Ovary (tissue), 9 donors: ENCODE results near the gene AVPR1A. TPM values are rescaled to one million over a fixed set of nuclear protein-coding genes. Genes with fewer than 3 reads are reported as not detected.

Experiments used
- DNase-seq, 5 donors: peaks; one replicate each; pipeline ENCODE4 v3.0.0-alpha.2; 2019 to 2020
- H3K27ac ChIP-seq, 2 donors: fragments of 200-600 bp; one replicate each; pipeline versions ENCODE4 v1.5.1 to v1.8.0; 2019 to 2022
- H3K27me3 ChIP-seq: fragments of 200-600 bp; one replicate; pipeline ENCODE4 v1.8.0; 2022
- H3K36me3 ChIP-seq: fragments of 200-600 bp; sonication (generic); one replicate; pipeline ENCODE4 v1.5.1; 2019
- H3K4me1 ChIP-seq: one replicate; pipeline ENCODE4 v1.8.1; 2013; ENCODE audit warnings: mild to moderate bottlenecking, moderate library complexity; ENCODE audit not compliant: insufficient read depth
- H3K4me3 ChIP-seq: fragments of 200-600 bp; sonication (generic); one replicate; pipeline ENCODE4 v1.5.1; 2017
- H3K9me3 ChIP-seq, 2 donors: fragments of 200-600 bp in 1 of 2; sonication (generic) in 1 of 2; one replicate each; pipeline versions ENCODE4 v1.5.1 to v1.8.1; 2013 to 2019; ENCODE audit warnings: mild to moderate bottlenecking in 1 of 2, moderate library complexity in 1 of 2
- EP300 ChIP-seq: sonication (generic); formaldehyde crosslinking; IDR thresholded peaks from one replicate; pipeline ENCODE4 v1.6.1; 2017; ENCODE audit warnings: antibody characterized with exemption
- POLR2A ChIP-seq: fragments of 450-650 bp; IDR thresholded peaks from one replicate; pipeline ENCODE4 v1.6.1; 2017; ENCODE audit warnings: antibody characterized with exemption, mild to moderate bottlenecking, moderate library complexity
- WGBS, 3 donors: extraction: QIAGEN DNeasy Blood & Tissue Kit in 1 of 3; methylation state at CpG; one replicate each; pipeline versions ENCODE4 v1.1.5 to v1.1.7; 2013 to 2017; 5-methylcytosine and 5-hydroxymethylcytosine counted together
- intact Hi-C, 4 donors: fragments of 100-400 bp; cut with DNase I; formaldehyde crosslinking; loops; one replicate each; pipeline versions ENCODE4 v1.11.0 to v1.15.1; 2022 to 2023
- polyA plus RNA-seq, 2 donors: library from polyadenylated mRNA; stranded (reverse); fragments of 200-250 nt in 1 of 2; fragments of 350-450 nt in 1 of 2; fragmentation: Illumina TruSeq in 1 of 2; extraction: RNeasy Lipid Tissue Mini Kit (QIAGEN cat#74804) in 1 of 2; gene quantifications; one replicate each; pipeline ENCODE4 v1.2.3, GENCODE V29; 2013 to 2014
- total RNA-seq, 7 donors: library from RNA; depleted of rRNA in 2 of 7; stranded (reverse); fragments of >200 nt in 2 of 7; fragmentation: NEBNext Ultra II Directional in 3 of 7; extraction: Animal tissue kit (Norgen Biotek cat#: 25700) in 3 of 7; gene quantifications; one replicate each; pipeline versions ENCODE4 v1.1.0 to v1.2.4, GENCODE V29; 2016 to 2023
- TF ChIP-seq, protein P1 (sequence below), 3 donors: fragments of 450-650 bp in 2 of 3; fragments of 200-600 bp in 1 of 3; IDR thresholded peaks; one replicate each; pipeline versions ENCODE4 v1.5.1 to v1.8.0; 2016 to 2022; ENCODE audit warnings: antibody characterized with exemption in 3 of 3, mild to moderate bottlenecking in 1 of 3
- donor health status: DM: no; HTN: no; CAD: no; lungs with moderate emphysema.
- donor health status: DM: no; HTN: no; CAD: no.
- donor health status: Bipolar disorder and iron deficiency.
- donor health status: DM: yes; HTN: yes; CAD: no.
- donor health status: DM: no; HTN: no; CAD: no.
- donor health status: DM: yes; HTN: yes; CAD: no.

AVPR1A gene
- total and polyA plus RNA-seq, 9 donors = 0.40 to 7.7 (median 1.3) TPM

DNA sequence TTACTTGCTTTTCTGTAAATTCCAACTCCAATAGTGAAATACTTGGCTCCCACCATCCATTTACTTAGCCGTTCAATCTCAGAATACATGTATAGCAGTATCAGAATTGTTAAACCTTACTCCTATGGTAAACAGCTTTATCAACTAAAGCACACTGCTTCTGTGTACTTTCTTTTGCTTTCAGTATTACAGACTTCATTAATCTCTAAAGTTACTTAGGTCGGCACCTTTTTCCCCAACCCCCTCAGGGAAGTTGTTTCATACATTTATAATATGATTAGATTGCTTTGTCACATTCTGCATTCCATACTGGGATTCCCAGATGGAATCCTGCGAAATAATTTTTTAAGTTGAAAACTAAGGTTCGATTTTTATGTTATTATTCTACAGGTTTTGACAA is 12.5 kb downstream of the AVPR1A start:
- Histone ChIP-seq H3K27ac (no peak overlapping the region), H3K9me3 (no peaks in the 10 kb centered on the region)
- intact Hi-C loops = no loop called here

DNA sequence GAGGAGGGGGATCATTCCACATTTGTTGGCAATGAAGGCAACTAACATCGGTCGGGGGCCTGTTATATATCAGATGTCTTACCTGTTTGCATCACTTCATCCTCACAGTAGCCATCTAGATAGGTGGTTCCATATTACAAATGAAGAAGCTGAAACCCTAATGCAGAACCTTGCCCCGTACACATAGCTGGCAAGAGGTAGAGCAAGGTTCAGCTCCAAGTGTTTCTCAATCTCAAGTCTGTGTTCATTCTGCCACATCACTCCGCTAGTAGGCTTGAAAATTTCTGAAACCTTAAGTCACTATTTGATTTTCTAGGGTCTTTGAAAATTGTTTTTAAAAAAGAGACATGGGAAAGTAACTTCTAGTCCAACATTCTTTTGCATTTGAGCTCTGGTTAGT is 17.0 kb downstream of the AVPR1A start:
- intact Hi-C loops = no loop called here
- no peaks in the 10 kb centered on the region for H3K27me3 ChIP-seq
- no peak overlapping the region for H3K27ac ChIP-seq

More for the DNA sequence above, 12.5 kb downstream of the AVPR1A start:
- Histone ChIP-seq H3K4me3 (no peak overlapping the region), H3K36me3 (no peaks in the 10 kb centered on the region), H3K4me1 (no peaks in the 10 kb centered on the region), H3K27me3 (no peaks in the 10 kb centered on the region)
- WGBS, 3 donors = 69 to 77% (median 76%) methylated on average over 4 of the region's 4 CpGs
- no peak for DNase-seq
- TF ChIP-seq, protein P1, sequence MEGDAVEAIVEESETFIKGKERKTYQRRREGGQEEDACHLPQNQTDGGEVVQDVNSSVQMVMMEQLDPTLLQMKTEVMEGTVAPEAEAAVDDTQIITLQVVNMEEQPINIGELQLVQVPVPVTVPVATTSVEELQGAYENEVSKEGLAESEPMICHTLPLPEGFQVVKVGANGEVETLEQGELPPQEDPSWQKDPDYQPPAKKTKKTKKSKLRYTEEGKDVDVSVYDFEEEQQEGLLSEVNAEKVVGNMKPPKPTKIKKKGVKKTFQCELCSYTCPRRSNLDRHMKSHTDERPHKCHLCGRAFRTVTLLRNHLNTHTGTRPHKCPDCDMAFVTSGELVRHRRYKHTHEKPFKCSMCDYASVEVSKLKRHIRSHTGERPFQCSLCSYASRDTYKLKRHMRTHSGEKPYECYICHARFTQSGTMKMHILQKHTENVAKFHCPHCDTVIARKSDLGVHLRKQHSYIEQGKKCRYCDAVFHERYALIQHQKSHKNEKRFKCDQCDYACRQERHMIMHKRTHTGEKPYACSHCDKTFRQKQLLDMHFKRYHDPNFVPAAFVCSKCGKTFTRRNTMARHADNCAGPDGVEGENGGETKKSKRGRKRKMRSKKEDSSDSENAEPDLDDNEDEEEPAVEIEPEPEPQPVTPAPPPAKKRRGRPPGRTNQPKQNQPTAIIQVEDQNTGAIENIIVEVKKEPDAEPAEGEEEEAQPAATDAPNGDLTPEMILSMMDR (IDR thresholded peaks at IDR 0.05) = no peak
- no peak for TF ChIP-seq POLR2A
- TF ChIP-seq EP300 = no peak

DNA sequence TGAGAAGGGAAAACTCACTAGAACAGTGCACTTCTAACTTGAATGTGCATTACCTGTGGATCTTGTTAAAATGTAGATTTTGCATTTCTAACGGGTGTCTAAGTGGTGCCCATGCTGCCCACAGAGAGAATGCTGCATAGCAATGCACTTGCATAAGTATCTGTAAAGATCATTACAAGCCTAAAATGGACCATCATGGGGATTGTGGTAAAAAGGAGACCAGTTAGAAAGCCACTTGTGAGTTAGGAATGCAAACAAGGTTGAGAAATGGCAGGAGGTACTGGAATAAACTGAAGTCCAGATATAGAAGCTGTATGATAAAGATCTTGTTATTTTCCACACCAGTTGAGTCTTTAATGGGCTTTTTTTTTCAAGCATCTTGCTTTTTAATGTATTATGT is 18.8 kb downstream of the AVPR1A start:
- H3K9me3 ChIP-seq = no peaks in the 10 kb centered on the region
- H3K27ac ChIP-seq = no peak overlapping the region
- H3K4me3 ChIP-seq = no peak overlapping the region
- WGBS, 3 donors = 66 to 87% (median 75%) methylated on average over 1 of the region's 1 CpG
- intact Hi-C loops = no loop called here
- TF ChIP-seq POLR2A = no peak
- no peak for TF ChIP-seq EP300
- TF ChIP-seq, protein P1 (IDR thresholded peaks at IDR 0.05) = no peak
- H3K4me1 ChIP-seq = no peaks in the 10 kb centered on the region
- H3K36me3 ChIP-seq = no peaks in the 10 kb centered on the region
- DNase-seq = no peak
- H3K27me3 ChIP-seq = no peaks in the 10 kb centered on the region

More for the DNA sequence above, 17.0 kb downstream of the AVPR1A start:
- Histone ChIP-seq H3K4me3 (no peak overlapping the region), H3K9me3 (no peaks in the 10 kb centered on the region), H3K4me1 (no peaks in the 10 kb centered on the region), H3K36me3 (no peaks in the 10 kb centered on the region)
- TF ChIP-seq POLR2A = no peak
- no peak for TF ChIP-seq EP300
- TF ChIP-seq, protein P1 (IDR thresholded peaks at IDR 0.05) = no peak
- WGBS, 3 donors = 83 to 91% (median 87%) methylated on average over 4 of the region's 4 CpGs
- DNase-seq = no peak

DNA sequence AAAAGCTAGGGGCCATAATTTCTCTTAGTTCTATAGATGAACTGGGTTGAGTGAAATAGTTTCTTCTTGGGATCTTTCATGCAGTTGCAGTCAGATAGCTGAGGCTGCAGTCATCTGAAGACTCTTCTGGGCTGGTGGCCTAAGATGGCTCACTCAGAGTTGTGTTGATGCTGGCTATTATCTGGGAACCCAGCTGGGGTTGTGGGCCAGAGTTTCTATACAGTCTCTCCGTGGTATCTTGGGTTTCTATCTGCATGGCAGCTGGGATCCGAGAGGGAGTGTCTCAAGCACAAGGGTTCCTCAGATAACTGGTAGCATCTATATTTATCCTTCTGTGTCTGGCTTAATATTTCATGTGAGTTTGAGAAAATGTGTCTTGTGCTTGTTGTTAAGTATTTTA is 21.1 kb downstream of the AVPR1A start:
- TF ChIP-seq, protein P1 (IDR thresholded peaks at IDR 0.05) = no peak
- no peak for TF ChIP-seq POLR2A
- no peak for TF ChIP-seq EP300
- WGBS, 3 donors = 38 to 61% (median 43%) methylated on average over 2 of the region's 2 CpGs
- no peak overlapping the region for H3K4me3 ChIP-seq
- no peaks in the 10 kb centered on the region for H3K27me3 ChIP-seq
- no peaks in the 10 kb centered on the region for H3K4me1 ChIP-seq
- DNase-seq = no peak
- H3K27ac ChIP-seq = no peak overlapping the region
- H3K9me3 ChIP-seq = no peaks in the 10 kb centered on the region
- no peaks in the 10 kb centered on the region for H3K36me3 ChIP-seq
- intact Hi-C loops = no loop called here

DNA sequence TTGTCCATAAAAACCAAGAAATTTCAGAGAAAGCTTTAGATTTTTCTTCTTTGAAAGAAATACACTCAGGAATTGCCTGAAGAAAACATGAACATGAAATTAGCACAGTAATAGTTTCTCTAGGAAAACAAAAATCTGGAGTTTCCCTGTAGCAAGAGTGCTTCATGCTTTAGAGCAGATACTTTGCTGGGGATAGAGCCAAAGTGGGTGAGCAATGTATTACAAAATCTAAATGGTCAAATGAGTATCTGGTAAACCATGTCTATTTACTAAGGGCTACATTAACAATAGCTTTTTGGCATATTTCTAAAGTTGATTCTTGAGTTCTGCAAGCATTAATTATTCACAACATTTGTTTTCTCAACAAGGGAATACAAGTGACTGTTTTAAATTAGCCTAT is 26.2 kb downstream of the AVPR1A start:
- no peak overlapping the region for H3K4me3 ChIP-seq
- DNase-seq = no peak
- H3K9me3 ChIP-seq = no peaks in the 10 kb centered on the region
- H3K36me3 ChIP-seq = no peaks in the 10 kb centered on the region
- H3K4me1 ChIP-seq = no peaks in the 10 kb centered on the region
- TF ChIP-seq EP300 (no peak), POLR2A (no peak)
- TF ChIP-seq, protein P1 (IDR thresholded peaks at IDR 0.05) = no peak
- no peak overlapping the region for H3K27ac ChIP-seq
- intact Hi-C loops = no loop called here
- no peaks in the 10 kb centered on the region for H3K27me3 ChIP-seq
